Upper lobe of left lung (tissue), 6 donors: ENCODE measurements around the gene MAN1C1. TPM values are rescaled to one million over a fixed set of nuclear protein-coding genes. Genes with fewer than 3 reads are reported as not detected.

Experiments
- ATAC-seq, 2 donors: fragments of 200-7000 bp; cut with Tn5 transposase; one replicate each; pipeline ENCODE4 v1.9.1; 2022; ENCODE audit warnings: mild to moderate bottlenecking in 2 of 2, moderate library complexity in 2 of 2; ENCODE audit not compliant: low FRiP score in 2 of 2
- DNase-seq, 2 donors: peaks; one replicate each; pipeline ENCODE4 v3.0.0-alpha.2; 2019 to 2020
- H3K27ac ChIP-seq, 4 donors: fragments of 200-600 bp; sonication (generic); one replicate each; pipeline ENCODE4 v1.5.1; 2016 to 2019
- H3K27me3 ChIP-seq, 4 donors: fragments of 200-600 bp; sonication (generic); one replicate each; pipeline ENCODE4 v1.5.1; 2017 to 2019
- H3K36me3 ChIP-seq, 4 donors: fragments of 200-600 bp; sonication (generic); one replicate each; pipeline ENCODE4 v1.5.1; 2016 to 2019
- H3K4me1 ChIP-seq, 4 donors: fragments of 200-600 bp; sonication (generic); one replicate each; pipeline ENCODE4 v1.5.1; 2018 to 2019
- H3K4me3 ChIP-seq, 4 donors: fragments of 200-600 bp; sonication (generic); one replicate each; pipeline ENCODE4 v1.5.1; 2017 to 2019; ENCODE audit warnings: mild to moderate bottlenecking in 2 of 4, moderate library complexity in 1 of 4
- H3K9me3 ChIP-seq, 4 donors: fragments of 200-600 bp; sonication (generic); one replicate each; pipeline ENCODE4 v1.5.1; 2018 to 2019
- EP300 ChIP-seq, 4 donors: sonication (generic); formaldehyde crosslinking; IDR thresholded peaks; one replicate each; pipeline ENCODE4 v1.5.1; 2017; ENCODE audit warnings: antibody characterized with exemption in 4 of 4, control low read depth in 2 of 4
- POLR2A ChIP-seq, 4 donors: fragments of 450-650 bp; IDR thresholded peaks; one replicate each; pipeline ENCODE4 v1.5.1; 2016 to 2017; ENCODE audit warnings: antibody characterized with exemption in 4 of 4, mild to moderate bottlenecking in 2 of 4
- POLR2AphosphoS5 ChIP-seq, 2 donors: sonication (generic); formaldehyde crosslinking; IDR thresholded peaks; one replicate each; pipeline ENCODE4 v1.5.1; 2017; ENCODE audit warnings: antibody characterized with exemption in 2 of 2
- WGBS, 2 donors: methylation state at CpG; one replicate each; pipeline ENCODE4 v1.1.5; 2017 to 2018; 5-methylcytosine and 5-hydroxymethylcytosine counted together
- total RNA-seq, 6 donors: library from RNA; depleted of rRNA in 4 of 6; stranded (reverse); fragments of >200 nt in 4 of 6; gene quantifications; one replicate each; pipeline versions ENCODE4 v1.1.0 to v1.2.1, GENCODE V29; 2016 to 2021
- TF ChIP-seq, protein P1 (sequence below), 6 experiments: fragments of 450-650 bp in 4 of 6; fragments of 200-600 bp in 2 of 6; sonication (generic) in 2 of 6; IDR thresholded peaks; one replicate each; pipeline ENCODE4 v1.5.1; 2016 to 2019; ENCODE audit warnings: antibody characterized with exemption in 6 of 6
- donor health status: DM: no; HTN: no; CAD: no; lungs with moderate emphysema.
- donor health status: DM: no; HTN: yes; CAD: no; lungs with severe emphysema.

The MAN1C1 gene
- total RNA-seq, 6 donors from 2014 or later: 5.3 to 32.5 (median 16.2) TPM

DNA sequence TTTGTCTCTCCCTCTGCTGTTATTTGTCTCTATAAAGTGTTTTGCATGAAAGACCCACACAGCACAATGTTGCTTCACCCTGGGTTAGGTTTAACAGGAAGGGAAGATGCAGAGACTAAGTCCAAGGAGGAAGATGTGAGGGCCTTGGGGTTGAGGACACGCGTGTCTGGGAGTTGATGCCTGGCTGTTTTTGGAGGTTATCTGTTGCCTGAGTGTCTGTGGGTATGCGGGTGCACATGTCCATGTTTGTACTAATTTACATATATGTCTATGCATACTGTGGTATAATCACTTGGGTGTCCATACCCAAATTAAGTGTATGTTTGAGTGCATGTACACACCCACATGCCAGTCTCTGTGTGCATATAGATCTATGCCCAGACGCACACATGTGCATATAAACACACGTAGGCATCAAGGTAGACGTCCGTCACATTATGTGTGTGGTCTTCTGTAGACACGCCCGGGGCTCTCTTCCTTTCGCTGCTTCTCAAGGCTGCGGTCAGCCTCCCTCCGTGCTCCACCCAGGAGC lies 962 bp upstream of the MAN1C1 start:
- DNase-seq: no peak
- TF ChIP-seq, protein P1, sequence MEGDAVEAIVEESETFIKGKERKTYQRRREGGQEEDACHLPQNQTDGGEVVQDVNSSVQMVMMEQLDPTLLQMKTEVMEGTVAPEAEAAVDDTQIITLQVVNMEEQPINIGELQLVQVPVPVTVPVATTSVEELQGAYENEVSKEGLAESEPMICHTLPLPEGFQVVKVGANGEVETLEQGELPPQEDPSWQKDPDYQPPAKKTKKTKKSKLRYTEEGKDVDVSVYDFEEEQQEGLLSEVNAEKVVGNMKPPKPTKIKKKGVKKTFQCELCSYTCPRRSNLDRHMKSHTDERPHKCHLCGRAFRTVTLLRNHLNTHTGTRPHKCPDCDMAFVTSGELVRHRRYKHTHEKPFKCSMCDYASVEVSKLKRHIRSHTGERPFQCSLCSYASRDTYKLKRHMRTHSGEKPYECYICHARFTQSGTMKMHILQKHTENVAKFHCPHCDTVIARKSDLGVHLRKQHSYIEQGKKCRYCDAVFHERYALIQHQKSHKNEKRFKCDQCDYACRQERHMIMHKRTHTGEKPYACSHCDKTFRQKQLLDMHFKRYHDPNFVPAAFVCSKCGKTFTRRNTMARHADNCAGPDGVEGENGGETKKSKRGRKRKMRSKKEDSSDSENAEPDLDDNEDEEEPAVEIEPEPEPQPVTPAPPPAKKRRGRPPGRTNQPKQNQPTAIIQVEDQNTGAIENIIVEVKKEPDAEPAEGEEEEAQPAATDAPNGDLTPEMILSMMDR (IDR thresholded peaks at IDR 0.05): no peak
- TF ChIP-seq POLR2AphosphoS5 (IDR thresholded peaks at IDR 0.05) (no peak), EP300 (IDR thresholded peaks at IDR 0.05) (no peak), POLR2A (IDR thresholded peaks at IDR 0.05) (no peak)
- peak in 1 of 2 donors; percentile 43 for ATAC-seq
- Histone ChIP-seq H3K4me1 (peaks cover 36 to 45% (median 40%) of the 10 kb centered on the region in 4 donors), H3K9me3 (no peaks in the 10 kb centered on the region), H3K4me3 (peak overlapping the region; percentile 39 to 93 (median 83)), H3K36me3 (no peaks in the 10 kb centered on the region), H3K27ac (peak overlapping the region; percentile 70 to 87 (median 86)), H3K27me3 (peaks cover 0 to 5% (median 0%) of the 10 kb centered on the region in 4 donors)
- WGBS, 2 donors: 12 to 39% methylated on average over 4 to 12 of the region's 12 CpGs

DNA sequence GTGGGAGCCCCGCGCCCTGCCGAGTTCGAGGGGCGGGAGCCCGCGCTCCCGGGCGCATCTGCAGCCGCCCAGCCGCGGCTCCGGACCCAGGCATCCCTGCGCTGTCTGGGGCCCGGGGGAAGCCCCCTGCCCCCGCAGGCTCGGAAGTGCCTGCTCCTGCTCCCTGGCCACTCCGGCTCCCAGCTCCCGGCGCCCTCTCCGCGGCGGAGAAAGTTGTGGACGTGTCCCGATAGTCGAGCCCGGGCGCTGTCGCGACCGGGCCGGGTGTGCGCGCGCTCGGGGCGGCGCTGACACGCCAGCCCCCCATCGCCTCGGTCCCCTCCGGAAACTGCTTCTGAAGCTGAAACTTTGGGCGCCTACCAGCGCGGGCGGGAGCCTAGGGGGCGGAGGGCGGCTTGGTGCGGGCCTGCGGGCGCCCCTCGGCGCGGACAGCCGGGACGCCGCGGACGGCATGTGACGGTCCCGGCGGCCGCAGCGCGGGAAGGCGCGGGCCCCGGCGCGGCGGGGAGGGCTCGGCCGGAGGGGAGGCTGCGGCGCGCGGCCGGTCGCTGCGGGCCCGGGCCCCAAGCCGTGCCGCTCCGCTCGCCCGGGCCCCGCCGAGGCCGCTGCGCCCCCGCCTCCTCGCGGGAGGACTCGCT lies 515 bp downstream of the MAN1C1 start:
- H3K4me3 ChIP-seq: peak overlapping the region; percentile 92 to 96 (median 94)
- peak in 1 of 2 donors; percentile 89 for DNase-seq
- peaks cover 35 to 48% (median 41%) of the 10 kb centered on the region in 4 donors for H3K4me1 ChIP-seq
- H3K9me3 ChIP-seq: no peaks in the 10 kb centered on the region
- H3K36me3 ChIP-seq: no peaks in the 10 kb centered on the region
- 0% methylated on average over 9 of the region's 94 CpGs; no CpG with 5 or more reads in 1 of the 2 donors for WGBS, 2 donors
- H3K27me3 ChIP-seq: peaks cover 0 to 5% (median 0%) of the 10 kb centered on the region in 4 donors
- peak overlapping the region; percentile 54 to 84 (median 62) for H3K27ac ChIP-seq
- no peak for ATAC-seq
- no peak for TF ChIP-seq POLR2AphosphoS5 (IDR thresholded peaks at IDR 0.05)
- TF ChIP-seq, protein P1 (IDR thresholded peaks at IDR 0.05): no peak
- TF ChIP-seq POLR2A (IDR thresholded peaks at IDR 0.05): no peak
- TF ChIP-seq EP300 (IDR thresholded peaks at IDR 0.05): no peak

DNA sequence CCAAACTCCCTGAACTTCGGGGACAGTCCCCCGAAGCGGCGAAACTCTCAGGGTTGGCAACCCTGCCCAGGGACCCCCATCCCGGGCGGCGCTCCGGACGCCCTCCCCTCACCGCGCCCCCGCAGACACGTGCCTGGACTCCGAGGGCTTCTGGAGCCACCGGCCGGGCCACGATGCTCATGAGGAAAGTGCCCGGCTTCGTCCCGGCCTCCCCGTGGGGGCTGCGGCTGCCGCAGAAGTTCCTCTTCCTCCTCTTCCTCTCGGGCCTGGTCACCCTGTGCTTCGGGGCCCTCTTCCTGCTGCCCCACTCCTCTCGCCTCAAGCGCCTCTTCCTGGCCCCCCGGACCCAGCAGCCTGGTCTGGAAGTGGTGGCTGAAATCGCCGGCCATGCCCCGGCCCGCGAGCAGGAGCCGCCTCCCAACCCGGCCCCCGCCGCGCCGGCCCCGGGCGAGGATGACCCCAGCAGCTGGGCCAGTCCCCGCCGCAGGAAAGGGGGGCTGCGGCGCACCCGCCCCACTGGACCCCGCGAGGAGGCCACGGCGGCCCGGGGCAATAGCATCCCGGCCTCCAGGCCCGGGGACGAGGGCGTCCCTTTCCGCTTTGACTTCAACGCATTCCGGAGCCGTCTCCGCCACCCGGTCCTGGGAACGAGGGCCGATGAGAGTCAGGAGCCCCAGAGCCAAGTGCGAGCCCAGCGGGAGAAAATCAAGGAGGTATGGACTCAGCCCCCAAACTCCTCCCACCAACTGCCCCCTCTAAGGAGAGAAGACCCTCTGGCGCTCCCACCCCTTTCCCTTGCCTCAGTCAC lies 1.2 kb downstream of the MAN1C1 start:
- ATAC-seq (no peak), DNase-seq (peak in 1 of 2 donors; percentile 89)
- Histone ChIP-seq H3K36me3 (no peaks in the 10 kb centered on the region), H3K27ac (peak overlapping the region; percentile 31 to 84 (median 70)), H3K4me1 (peaks cover 35 to 48% (median 41%) of the 10 kb centered on the region in 4 donors), H3K4me3 (peak overlapping the region; percentile 44 to 95 (median 92)), H3K9me3 (no peaks in the 10 kb centered on the region), H3K27me3 (peaks cover 0 to 5% (median 0%) of the 10 kb centered on the region in 4 donors)
- TF ChIP-seq POLR2AphosphoS5 (IDR thresholded peaks at IDR 0.05) (no peak), POLR2A (IDR thresholded peaks at IDR 0.05) (no peak), EP300 (IDR thresholded peaks at IDR 0.05) (no peak)
- TF ChIP-seq, protein P1 (IDR thresholded peaks at IDR 0.05): no peak
- 11 to 19% methylated on average over 4 to 51 of the region's 66 CpGs for WGBS, 2 donors

DNA sequence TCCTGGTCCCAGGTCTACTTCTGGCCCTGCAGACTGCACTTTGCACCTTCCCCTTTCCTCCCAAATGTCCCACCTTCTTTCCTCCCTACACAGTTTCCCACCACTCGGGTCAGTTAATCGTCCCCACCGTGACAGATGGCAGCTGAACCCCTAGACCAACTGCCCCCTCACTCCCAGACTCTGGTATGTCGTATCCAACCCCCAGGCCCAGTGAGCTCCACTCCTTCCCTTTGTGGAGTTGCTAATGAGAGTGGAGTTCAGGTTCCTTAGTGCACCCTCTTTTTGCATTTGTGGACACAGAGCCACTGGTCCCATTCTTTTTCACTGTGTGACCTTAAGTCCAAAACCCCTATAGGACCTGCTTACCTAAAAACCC lies 1.8 kb downstream of the MAN1C1 start:
- Histone ChIP-seq H3K4me1 (peaks cover 35 to 48% (median 41%) of the 10 kb centered on the region in 4 donors), H3K27ac (peak overlapping the region in 3 of 4 donors; percentile 65 to 84 (median 76)), H3K36me3 (no peaks in the 10 kb centered on the region), H3K4me3 (peak overlapping the region in 3 of 4 donors; percentile 92 to 95 (median 93)), H3K27me3 (peaks cover 0 to 5% (median 0%) of the 10 kb centered on the region in 4 donors), H3K9me3 (no peaks in the 10 kb centered on the region)
- WGBS, 2 donors: 56 to 68% methylated on average over 4 of the region's 4 CpGs
- DNase-seq (no peak), ATAC-seq (no peak)
- TF ChIP-seq, protein P1 (IDR thresholded peaks at IDR 0.05): no peak
- TF ChIP-seq POLR2AphosphoS5 (IDR thresholded peaks at IDR 0.05) (no peak), POLR2A (IDR thresholded peaks at IDR 0.05) (no peak), EP300 (IDR thresholded peaks at IDR 0.05) (no peak)
